HepG2 (cell line): Measurements from ENCODE around the gene TASOR2. TPM values are rescaled to one million over a fixed set of nuclear protein-coding genes. Genes with fewer than 3 reads are reported as not detected.

Experiments used
- ISX ChIP-seq: sonication (generic); formaldehyde crosslinking; conservative IDR thresholded peaks from 2 replicates; pipeline ENCODE4 v1.5.0; 2020; ENCODE audit warnings: missing genetic modification reagents
- KDM5B ChIP-seq: sonication (generic); formaldehyde crosslinking; IDR thresholded peaks from 2 replicates; pipeline ENCODE4 v1.4.0; 2020; ENCODE audit warnings: missing genetic modification reagents, mild to moderate bottlenecking, borderline replicate concordance
- MED1 ChIP-seq: sonication (generic); formaldehyde crosslinking; IDR thresholded peaks from 2 replicates; pipeline ENCODE4 v1.4.0; 2020; ENCODE audit warnings: missing genetic modification reagents
- MTF2 ChIP-seq: sonication (generic); formaldehyde crosslinking; IDR thresholded peaks from 2 replicates; pipeline ENCODE4 v1.5.0; 2020; ENCODE audit warnings: missing genetic modification reagents, borderline replicate concordance
- MXD4 ChIP-seq: IDR thresholded peaks from 2 replicates; pipeline ENCODE4 v1.6.1; 2016; ENCODE audit warnings: mild to moderate bottlenecking, missing biosample characterization, missing genetic modification reagents
- NBN ChIP-seq: fragments of 450-650 bp; conservative IDR thresholded peaks from 2 replicates; pipeline ENCODE4 v1.6.1; 2017
- NR2F2 ChIP-seq: IDR thresholded peaks from 2 replicates; pipeline ENCODE4 v1.6.1; 2012; ENCODE audit warnings: low read depth, inconsistent platforms, borderline replicate concordance
- REST ChIP-seq, 2 experiments: IDR thresholded peaks; 2 replicates each; pipeline ENCODE4 v1.6.1; 2011 to 2012; ENCODE audit warnings: low read length in 2 of 2, borderline replicate concordance in 1 of 2, low read depth in 1 of 2, mild to moderate bottlenecking in 1 of 2, moderate library complexity in 1 of 2
- SRF ChIP-seq: IDR thresholded peaks from 2 replicates; pipeline ENCODE4 v1.6.1; 2011; ENCODE audit warnings: mild to moderate bottlenecking, low read depth, low read length, moderate library complexity
- STAT5B ChIP-seq: sonication (generic); formaldehyde crosslinking; IDR thresholded peaks from 2 replicates; pipeline ENCODE4 v1.4.0; 2020; ENCODE audit warnings: missing genetic modification reagents
- ZBTB49 ChIP-seq: sonication (generic); formaldehyde crosslinking; IDR thresholded peaks from 2 replicates; pipeline ENCODE4 v1.4.0; 2020; ENCODE audit warnings: missing genetic modification reagents, borderline replicate concordance
- ZBTB7A ChIP-seq: sonication (generic); formaldehyde crosslinking; IDR thresholded peaks from 2 replicates; pipeline ENCODE4 v1.8.0; 2022; ENCODE audit warnings: mild to moderate bottlenecking, missing genetic modification reagents
- ZFAT ChIP-seq: sonication (generic); formaldehyde crosslinking; conservative IDR thresholded peaks from 2 replicates; pipeline ENCODE4 v1.8.1; 2023; ENCODE audit warnings: missing genetic modification reagents, inconsistent platforms
- ZNF124 ChIP-seq: sonication (generic); formaldehyde crosslinking; IDR thresholded peaks from 2 replicates; pipeline ENCODE4 v1.4.0; 2020; ENCODE audit warnings: missing genetic modification reagents
- ZNF205 ChIP-seq: IDR thresholded peaks from 2 replicates; pipeline ENCODE4 v1.6.1; 2018; ENCODE audit warnings: missing biosample characterization, missing genetic modification reagents
- ZNF235 ChIP-seq: sonication (generic); formaldehyde crosslinking; IDR thresholded peaks from 2 replicates; pipeline ENCODE4 v1.8.1; 2023; ENCODE audit warnings: mild to moderate bottlenecking, missing genetic modification reagents, borderline replicate concordance
- ZNF329 ChIP-seq: sonication (generic); formaldehyde crosslinking; IDR thresholded peaks from 2 replicates; pipeline ENCODE4 v1.9.0; 2021; ENCODE audit warnings: low read depth, mild to moderate bottlenecking, missing genetic modification reagents
- ZNF367 ChIP-seq: sonication (generic); formaldehyde crosslinking; IDR thresholded peaks from 2 replicates; pipeline ENCODE4 v1.4.0; 2020; ENCODE audit warnings: missing genetic modification reagents, borderline replicate concordance
- ZNF629 ChIP-seq: sonication (generic); formaldehyde crosslinking; conservative IDR thresholded peaks from 2 replicates; pipeline ENCODE4 v1.5.0; 2020; ENCODE audit warnings: missing genetic modification reagents
- ZNF747 ChIP-seq: sonication (generic); formaldehyde crosslinking; IDR thresholded peaks from 2 replicates; pipeline ENCODE4 v1.8.1; 2023; ENCODE audit warnings: missing genetic modification reagents, mild to moderate bottlenecking, borderline replicate concordance
- ZNF766 ChIP-seq: sonication (generic); formaldehyde crosslinking; IDR thresholded peaks from 2 replicates; pipeline ENCODE4 v1.5.0; 2020; ENCODE audit warnings: missing genetic modification reagents, borderline replicate concordance
- ZSCAN20 ChIP-seq: sonication (generic); formaldehyde crosslinking; IDR thresholded peaks from 2 replicates; pipeline ENCODE4 v1.4.0; 2020; ENCODE audit warnings: missing genetic modification reagents, mild to moderate bottlenecking, borderline replicate concordance
- polyA plus RNA-seq, 8 experiments: library from polyadenylated mRNA; depleted of rRNA in 3 of 8; stranded (reverse) in 7 of 8; unstranded in 1 of 8; fragments of >200 nt; fragmentation: Illumina TruSeq in 4 of 8; extraction: Trizol in 4 of 8; gene quantifications; 2 replicates each; pipeline versions ENCODE4 v1.2.1 to v1.2.3, GENCODE V29; 2011 to 2016; ENCODE audit warnings: low read depth in 4 of 8, missing spikeins in 1 of 8, mixed read lengths in 1 of 8; ENCODE audit not compliant: insufficient read depth in 1 of 8
- total RNA-seq, 5 experiments: library from RNA; depleted of rRNA; stranded (reverse); fragments of >200 nt; fragmentation: Illumina TruSeq; extraction: Trizol; gene quantifications; 2 replicates each; pipeline ENCODE4 v1.2.3, GENCODE V29; 2016; ENCODE audit warnings: low read depth in 1 of 5

Gene TASOR2
- total and polyA plus RNA-seq, 2 of the 13 experiments (the other 11 are each of a cell fraction or from before 2014, with no cell fraction given) = 24.2 to 55.3 TPM

- peak; percentile 85; the same call in 1 of the 2 replicates for TF ChIP-seq ZBTB49
- TF ChIP-seq REST (IDR thresholded peaks at IDR 0.05; ENCODE audit: borderline replicate concordance in 1 of 2, low read depth in 1 of 2, low read length in 2 of 2) = no peak
- TF ChIP-seq ZNF205 = peak; percentile 90
- 0 out of 2 replicates have a peak, but pooled peaks have one; percentile 60 for TF ChIP-seq MTF2 (CRISPR knock-in tag)
- TF ChIP-seq ZFAT (CRISPR knock-in tag) = no peak
- peak; percentile 41; the same call in 1 of the 2 replicates for TF ChIP-seq ZNF629 (CRISPR knock-in tag)
- peak; percentile 62; the same call in 1 of the 2 replicates for TF ChIP-seq SRF
- TF ChIP-seq ZBTB7A (CRISPR knock-in tag) = peak; percentile 90
- 0 out of 2 replicates have a peak, but pooled peaks have one; percentile 46 for TF ChIP-seq ZSCAN20 (CRISPR knock-in tag)
- TF ChIP-seq ZNF235 (CRISPR knock-in tag) = no peak
- TF ChIP-seq STAT5B (CRISPR knock-in tag) = peak; percentile 89
- no peak for TF ChIP-seq NBN
- TF ChIP-seq ZNF367 (CRISPR knock-in tag) = no peak; the same call in 1 of the 2 replicates
- TF ChIP-seq ZNF124 (CRISPR knock-in tag) = peak; percentile 98
- TF ChIP-seq ISX = no peak; the same call in 1 of the 2 replicates
- TF ChIP-seq NR2F2 = peak; percentile 55; the same call in 1 of the 2 replicates
- peak; percentile 99 for TF ChIP-seq ZNF766
- TF ChIP-seq MXD4 = peak; percentile 98
- TF ChIP-seq MED1 = peak; percentile 80
- peak; percentile 74; the same call in 1 of the 2 replicates for TF ChIP-seq ZNF329 (CRISPR knock-in tag)
- peak; percentile 65; the same call in 1 of the 2 replicates for TF ChIP-seq ZNF747 (CRISPR knock-in tag)
- TF ChIP-seq KDM5B (CRISPR knock-in tag) = peak; percentile 98
These were observed at the start of gene TASOR2 (continued) for GRCh38 chr10:5684318-5684970.
